Head of caudate nucleus (tissue), 42 donors: ENCODE data around the gene HNRNPA0.
A peak's percentile ranks its signal among the peaks of the same experiment; 100 is the strongest.

Source experiments
- DNase-seq, 42 donors: peaks; one replicate each; pipeline versions ENCODE4 v3.0.0 to v3.0.0-alpha.2; 2020 to 2021; ENCODE audit warnings: mixed read lengths in 7 of 42
- intact Hi-C: fragments of 100-400 bp; cut with DNase I; formaldehyde crosslinking; loops from one replicate; pipeline ENCODE4 v1.15.0; 2022

HNRNPA0 gene

DNA sequence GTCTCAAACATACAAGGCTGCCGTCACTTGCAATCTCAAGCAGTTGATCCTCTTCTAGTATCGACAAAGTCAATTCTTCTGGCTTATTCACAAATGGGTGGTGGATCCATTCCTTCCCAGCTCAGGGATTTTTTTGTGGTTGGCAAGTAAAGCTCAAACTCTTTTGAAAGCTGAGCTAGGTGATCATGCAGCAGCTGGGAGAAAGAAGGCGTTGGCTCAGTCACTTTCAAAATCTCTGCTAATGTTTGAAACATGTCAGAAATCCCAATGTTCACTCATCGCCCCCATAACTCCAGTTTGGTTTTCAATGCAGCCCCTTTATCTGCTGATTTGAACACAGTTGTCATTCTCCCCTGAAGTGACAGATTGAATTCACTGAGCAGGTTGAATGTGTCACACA is 4.0 kb upstream of the HNRNPA0 start:
- DNase-seq, result peak in 12 of 42 donors; percentile 23 to 66 (median 37)

DNA sequence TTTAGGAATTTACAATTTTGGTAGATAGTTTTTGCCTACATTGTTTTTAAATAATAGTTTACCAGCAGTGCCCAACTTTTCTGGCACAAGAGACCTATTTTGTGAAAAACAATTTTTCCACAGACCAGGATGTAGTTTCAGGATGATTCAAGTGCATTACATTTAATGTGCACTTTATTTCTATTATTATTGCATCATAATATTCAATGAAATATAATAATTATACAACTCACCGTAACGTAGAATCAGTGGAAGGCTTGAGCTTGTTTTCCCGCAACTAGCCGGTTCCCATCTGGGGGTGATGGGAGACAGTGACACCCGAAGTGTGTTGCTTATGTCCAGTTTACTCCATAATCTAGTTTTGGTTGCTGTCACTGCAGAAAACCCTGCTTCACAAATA is 3.5 kb upstream of the HNRNPA0 start:
- DNase-seq, result no peak
- intact Hi-C loops, result loop anchor here (10.0 kb wide), 1 partner anchor 377 kb away; the partner anchor contains the start of gene NME5

More for the DNA sequence above, 4.0 kb upstream of the HNRNPA0 start:
- intact Hi-C loops, result loop anchor here (10.0 kb wide), 1 partner anchor 377 kb away; the partner anchor contains the start of gene NME5

DNA sequence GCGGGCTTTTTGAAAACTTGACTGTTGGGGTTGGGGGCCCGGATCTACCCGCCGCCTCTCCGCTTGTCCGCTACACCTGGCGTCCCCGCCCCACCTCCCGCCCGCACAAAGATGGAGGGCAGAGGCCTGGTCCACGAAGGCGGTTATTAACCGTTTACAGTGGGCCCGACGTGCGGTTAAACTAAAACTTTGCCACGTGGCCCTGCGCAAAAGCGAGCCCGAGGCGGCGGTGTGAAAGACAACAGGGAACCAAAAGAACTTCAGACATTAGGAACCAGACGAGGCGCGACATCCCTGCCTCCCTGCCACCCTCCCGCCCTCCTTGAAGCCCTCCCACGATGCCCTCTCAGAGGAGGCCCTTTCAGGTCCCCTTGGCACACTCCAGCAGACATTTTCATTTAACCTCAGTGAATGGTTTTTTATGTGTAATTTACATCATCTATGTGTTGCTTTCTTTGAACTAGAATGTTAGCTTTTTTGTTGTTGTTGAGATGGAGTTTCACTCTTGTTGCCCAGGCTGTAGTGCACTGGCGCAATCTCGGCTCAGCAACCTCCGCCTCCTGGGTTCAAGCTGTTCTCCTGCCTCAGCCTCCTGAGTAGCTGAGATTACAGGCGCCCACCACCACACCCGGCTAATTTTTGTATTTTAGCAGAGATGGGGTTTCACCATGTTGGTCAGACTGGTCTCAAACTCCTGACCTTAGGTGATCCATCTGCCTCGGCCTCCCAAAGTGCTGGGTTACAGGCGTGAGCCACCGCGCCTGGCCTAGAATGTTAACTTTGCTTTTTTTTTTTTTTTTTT is 999 bp upstream of the HNRNPA0 start:
- intact Hi-C loops, result loop anchor here (10.0 kb wide), 1 partner anchor 380 kb away; the partner anchor contains the start of gene NME5

DNA sequence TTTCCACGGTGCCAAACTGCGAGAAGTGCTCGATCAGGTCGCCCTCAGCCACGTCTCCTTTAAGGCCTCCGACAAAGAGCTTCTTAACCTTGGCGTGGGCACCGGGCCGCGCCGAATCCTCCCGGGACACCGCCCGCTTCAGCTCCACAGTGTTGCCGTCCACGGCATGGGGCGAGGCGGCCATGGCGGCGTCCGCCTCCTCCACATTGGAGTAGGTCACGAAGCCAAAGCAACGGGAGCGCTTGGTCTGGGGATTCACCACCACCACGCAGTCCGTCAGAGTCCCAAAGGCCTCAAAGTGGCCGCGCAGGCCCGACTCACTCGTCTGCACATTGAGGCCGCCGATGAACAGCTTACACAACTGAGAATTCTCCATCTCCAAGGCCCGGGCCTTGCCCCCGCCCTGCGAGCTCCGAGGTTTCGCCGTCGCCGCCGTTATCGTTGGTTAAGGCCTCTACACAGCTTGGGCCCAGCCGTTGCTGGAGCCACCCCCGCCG is 424 bp downstream of the HNRNPA0 start:
- DNase-seq, result peak in 31 of 42 donors; percentile 14 to 73 (median 52)
- intact Hi-C loops, result loop anchor here (10.0 kb wide), 1 partner anchor 381 kb away; the partner anchor contains the start of gene NME5

More for the DNA sequence above, 999 bp upstream of the HNRNPA0 start:
- no peak for DNase-seq

DNA sequence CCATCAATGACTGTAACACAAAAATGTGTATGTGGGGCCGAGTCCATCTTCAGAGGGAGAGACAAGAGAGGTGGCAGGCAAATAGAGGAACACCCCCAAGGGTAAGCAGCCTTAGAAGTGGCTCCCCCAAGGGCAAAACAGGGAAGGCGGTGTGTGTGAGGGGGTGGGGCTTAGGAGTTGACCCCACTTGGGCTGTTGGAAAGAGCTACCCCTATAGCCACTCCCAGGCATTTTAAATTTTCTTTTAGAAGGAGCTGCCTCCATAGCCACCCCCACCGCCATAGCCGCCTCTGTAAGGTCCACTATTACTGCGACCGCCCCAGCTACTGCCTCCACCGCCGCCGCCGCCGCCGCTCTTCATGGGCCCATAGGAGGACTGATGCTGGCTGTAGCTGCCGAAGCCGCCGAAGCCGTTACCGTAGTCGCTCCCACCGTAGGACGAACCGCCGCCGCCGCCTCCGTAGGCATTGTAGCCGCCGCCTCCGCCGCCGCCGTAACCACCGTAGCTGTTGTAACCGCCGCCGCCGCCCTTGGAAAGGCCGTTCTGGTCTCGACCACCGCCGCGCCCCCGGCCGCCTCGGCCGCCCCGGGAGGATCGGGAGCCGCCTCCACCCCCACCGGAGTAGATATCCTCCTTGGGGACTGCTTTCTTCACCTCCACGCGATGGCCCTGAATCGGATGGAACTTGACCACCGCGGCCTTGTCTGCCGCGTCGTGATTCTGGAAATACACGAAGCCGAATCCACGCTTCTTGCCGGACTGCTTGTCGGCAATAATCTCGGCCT is 1.1 kb downstream of the HNRNPA0 start:
- intact Hi-C loops, result loop anchor here (10.0 kb wide), 1 partner anchor 382 kb away; the partner anchor contains the start of gene NME5
- DNase-seq, result peak in 34 of 42 donors; percentile 7 to 63 (median 28)

DNA sequence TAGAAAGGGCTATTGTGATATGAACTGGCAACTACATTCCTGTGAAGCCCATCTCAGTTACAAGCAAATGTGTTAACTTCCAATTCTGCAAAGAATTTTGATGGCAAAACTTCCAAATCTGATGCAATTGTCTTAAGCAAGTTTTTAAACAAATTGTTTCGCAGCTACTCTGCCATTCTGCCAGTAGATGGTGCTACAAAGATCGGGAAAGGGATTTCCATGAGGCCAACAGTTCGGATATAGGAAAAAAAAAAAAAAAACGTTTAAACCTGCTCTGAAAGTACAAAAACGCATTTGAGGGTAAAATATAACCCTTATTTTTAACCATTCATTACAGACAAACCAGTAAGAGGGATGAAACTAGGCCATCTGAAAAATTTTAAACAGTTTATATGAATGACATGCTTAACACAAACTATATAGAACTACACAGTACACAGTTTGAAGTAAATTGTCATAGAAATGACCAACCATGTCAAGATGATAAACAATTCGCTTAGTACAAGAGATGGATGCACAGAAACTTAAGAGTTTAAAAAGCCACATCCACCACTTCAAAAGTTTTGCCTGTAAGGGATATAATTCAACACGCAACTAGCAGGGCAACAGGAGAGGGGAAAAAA is 2.2 kb downstream of the HNRNPA0 start:
- intact Hi-C loops, result loop anchor here (10.0 kb wide), 1 partner anchor 383 kb away; the partner anchor contains the start of gene NME5

DNA sequence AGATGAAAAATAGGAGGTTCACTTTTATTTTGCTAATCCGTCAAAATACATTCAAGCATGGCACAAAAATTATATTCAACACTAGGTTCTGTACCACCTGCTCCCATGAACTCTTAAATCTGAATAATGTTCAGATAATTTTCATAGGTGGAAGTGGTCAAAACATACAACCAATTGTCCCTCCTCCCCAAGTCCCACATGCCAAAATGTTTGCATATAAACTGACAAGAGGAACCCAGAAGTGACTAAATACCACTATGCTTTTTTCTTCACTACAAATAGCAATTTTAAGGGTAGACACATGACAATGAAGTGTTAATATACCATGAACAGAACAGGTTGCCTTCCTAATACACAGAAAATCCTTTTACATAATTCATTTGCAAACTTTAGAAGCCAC is 3.7 kb downstream of the HNRNPA0 start:
- DNase-seq, result no peak
- intact Hi-C loops, result loop anchor here (10.0 kb wide), 1 partner anchor 384 kb away; the partner anchor contains the start of gene NME5

More for the DNA sequence above, 2.2 kb downstream of the HNRNPA0 start:
- peak in 21 of 42 donors; percentile 6 to 74 (median 40) for DNase-seq

DNA sequence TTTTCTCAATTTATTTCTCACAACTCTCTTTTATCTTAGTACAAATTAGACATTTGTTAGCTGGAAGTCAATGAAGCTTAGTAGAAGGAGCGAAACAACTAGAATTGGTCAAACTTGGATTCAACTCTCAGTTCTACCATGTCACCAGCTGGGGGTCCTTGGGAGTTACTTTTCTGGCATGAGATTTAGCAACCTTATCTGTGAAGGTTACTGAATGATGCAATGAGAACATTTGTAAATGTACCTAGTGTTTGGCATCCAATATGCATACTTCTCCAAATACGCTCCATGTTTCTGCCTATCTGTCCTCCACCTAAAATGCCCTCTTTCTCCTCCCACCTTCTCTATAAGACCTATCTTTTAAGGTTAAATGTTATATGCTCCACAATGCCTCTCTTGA is 6.3 kb downstream of the HNRNPA0 start:
- intact Hi-C loops, result no loop called here
- no peak for DNase-seq

DNA sequence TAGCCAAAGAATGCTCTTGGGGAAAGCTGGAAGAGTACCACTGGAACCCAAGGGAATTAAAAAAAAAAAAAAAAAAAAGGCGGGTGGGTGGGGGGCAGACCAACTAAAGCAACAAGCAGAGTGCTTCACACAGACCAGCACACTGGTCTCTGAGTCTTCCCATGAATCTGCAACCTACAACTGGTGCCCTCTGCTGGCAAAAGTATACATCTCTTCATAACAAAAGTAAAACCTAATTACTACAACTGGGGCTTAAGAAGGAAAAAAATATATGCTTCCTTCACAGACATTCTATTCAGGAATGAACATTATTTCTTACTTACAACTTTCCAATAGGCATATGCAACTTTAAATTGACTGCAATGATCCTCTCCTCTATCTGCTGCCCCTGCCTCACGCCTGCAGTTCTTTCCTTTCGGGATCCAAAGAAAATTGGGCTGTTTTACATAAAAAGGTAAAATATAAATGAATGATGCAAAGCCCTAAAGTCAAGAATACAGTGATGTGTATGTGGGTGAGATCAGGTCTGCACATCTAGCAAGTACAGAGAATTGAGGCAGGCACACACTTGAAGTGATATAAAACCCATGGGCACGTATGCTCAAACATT is 11.0 kb downstream of the HNRNPA0 start:
- peak in 35 of 42 donors; percentile 30 to 83 (median 56) for DNase-seq
- intact Hi-C loops, result loop anchor here (5.0 kb wide), 1 partner anchor 116 kb away; no protein-coding TSS in a partner anchor

DNA sequence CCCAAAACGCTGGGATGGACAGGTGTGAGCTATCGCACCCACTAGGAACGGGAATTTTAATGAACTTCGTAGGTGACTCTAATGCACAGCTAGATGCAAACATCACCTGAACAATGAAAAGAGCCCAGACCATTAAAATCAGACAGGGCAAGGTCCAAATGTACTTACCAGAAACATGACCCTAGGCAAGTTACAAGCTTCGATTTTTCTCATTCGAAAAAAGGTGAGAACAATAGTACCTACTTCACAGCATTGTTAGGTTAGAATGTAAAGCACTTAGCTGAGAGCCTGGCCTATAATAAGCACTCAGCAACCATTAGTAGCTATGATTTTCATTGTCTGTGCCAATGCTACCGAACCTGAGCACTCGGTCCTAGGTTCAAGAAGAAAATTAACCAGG is 12.4 kb downstream of the HNRNPA0 start:
- intact Hi-C loops, result loop anchor here (5.0 kb wide), 1 partner anchor 114 kb away; no protein-coding TSS in a partner anchor

DNA sequence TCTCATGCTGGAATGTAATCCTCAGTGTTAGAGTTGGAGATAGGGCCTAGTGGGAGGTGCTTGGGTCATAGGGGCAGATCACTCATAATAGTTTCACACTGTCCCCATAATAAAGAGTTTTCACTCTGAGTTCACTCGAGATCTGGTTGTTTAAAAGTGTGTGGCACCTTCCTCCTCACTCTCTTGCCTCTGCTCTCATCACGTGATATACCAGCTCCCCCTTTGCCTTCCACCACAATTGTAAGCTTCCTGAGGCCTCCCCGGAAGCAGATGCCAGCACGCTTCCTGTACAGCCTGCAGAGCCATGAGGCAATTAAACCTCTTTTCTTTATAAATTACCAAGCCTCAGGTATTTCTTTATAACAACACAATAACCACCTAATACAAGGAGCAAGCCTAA is 14.4 kb downstream of the HNRNPA0 start:
- intact Hi-C loops, result loop anchor here (5.0 kb wide), 1 partner anchor 112 kb away; no protein-coding TSS in a partner anchor
- no peak for DNase-seq

More for the DNA sequence above, 12.4 kb downstream of the HNRNPA0 start:
- DNase-seq, result no peak

DNA sequence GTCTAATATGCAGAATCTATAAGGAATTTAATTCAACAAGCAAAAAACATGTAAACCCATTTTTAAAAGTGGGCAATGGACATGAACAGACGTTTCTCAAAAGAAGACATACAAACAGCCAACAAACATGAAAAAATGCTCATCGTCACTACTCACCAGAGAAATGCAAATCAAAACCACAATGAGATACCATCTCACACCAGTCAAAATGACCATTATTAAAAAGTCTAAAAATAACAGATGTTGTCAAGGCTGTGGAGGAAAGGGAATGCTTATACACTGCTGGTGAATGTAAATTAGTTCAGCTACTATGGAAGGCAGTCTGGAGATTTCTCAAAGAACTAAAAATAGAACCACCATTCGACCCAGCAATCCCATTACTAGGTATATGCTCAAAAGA is 15.2 kb downstream of the HNRNPA0 start:
- intact Hi-C loops, result no loop called here
- DNase-seq, result no peak

DNA sequence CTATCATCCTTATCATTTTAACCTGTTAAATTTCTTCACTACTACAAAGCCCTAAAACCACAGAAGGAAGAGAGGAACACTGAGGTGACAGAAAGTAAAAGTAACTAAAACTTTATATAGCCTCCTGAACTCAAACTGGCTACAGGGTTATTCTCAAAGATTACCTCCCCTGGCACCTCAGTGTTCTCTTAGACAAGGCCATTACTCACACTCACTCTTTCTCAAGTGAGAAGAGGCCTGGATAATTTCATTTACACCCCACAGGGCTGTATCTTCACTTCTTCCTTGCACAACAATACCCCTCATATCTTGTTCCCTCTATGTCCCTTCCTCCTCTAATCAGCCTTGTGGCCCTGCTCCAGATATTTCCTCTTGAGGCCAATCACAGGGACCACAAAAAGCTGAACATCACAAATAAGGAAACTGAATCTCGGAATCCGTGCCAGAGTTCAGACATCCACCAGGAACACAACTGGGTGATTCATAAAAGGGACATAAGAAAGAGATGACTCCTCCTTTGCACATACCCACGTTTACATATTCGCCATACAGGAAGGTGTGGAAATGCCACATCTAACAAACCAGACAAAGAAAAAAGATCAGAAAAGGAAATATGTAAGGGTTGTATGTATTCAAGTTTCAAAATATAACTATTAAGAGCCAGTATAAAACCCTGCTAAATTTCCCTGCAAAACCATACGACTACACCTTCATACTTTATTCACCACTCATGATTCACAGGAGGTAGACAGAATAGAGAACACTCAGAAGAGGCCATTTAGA is 16.6 kb downstream of the HNRNPA0 start:
- DNase-seq, result no peak
- intact Hi-C loops, result no loop called here

DNA sequence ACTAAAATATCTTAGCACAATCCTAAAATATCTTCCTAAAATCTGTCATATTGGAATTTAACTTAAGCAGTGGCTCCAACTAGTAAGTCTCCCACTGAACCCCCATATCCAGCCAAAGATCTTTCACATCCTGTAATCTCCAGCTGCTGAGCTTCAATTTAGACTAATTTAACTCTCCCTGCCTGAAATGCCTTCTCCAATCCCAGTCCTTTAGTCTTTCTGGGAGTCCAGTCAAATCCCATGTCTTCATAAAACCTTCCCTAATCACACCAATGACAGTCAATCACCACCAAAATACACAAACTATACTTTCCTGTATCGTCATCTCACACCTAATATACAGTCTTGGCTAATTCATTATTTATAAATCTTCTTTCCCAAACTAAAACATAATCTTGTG is 17.7 kb downstream of the HNRNPA0 start:
- DNase-seq, result no peak

DNA sequence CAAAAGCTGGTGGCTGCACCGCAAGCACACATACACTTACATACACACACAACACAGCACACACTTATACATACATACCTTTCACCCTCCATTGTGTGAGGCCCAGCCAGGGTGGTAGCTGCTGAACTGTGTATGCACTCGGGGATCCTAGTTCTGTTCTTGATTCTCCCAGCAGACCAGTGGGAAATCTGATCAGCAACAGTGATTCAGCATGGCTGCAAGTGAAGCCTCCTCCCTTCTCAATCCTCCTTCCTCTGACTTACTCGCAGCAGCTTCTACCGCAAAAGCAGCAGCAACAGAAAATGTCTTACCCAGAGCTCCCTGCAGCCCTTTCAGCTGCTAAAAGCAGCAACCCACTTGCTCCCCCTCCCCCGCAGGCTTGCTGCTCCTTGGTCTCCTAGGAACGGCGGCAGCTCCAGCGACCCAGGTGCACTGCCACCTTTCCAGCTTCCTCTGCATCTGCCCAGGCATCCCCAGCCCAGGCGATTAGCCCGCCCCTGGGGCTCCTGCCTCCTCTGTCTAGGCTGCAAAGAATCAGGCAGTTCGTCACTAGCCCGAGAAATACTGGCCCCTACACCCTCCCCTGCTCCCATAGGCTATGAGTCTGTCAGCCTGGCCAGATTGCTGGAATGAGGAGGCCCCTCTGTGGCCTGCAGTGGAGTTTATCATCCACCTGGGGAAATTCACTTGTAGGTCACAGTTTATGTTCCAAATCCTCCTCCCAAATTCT is 18.4 kb downstream of the HNRNPA0 start, which contains the start of gene KLHL3:
TSS of gene KLHL3 (minus strand) at position 535 of the 730 bp plus-strand sequence. CDS start at position 92, 443 bp downstream.
- peak; percentile 41 to 93 (median 76) for DNase-seq
- intact Hi-C loops, result no loop called here

More for the DNA sequence above, 17.7 kb downstream of the HNRNPA0 start:
- intact Hi-C loops, result no loop called here

DNA sequence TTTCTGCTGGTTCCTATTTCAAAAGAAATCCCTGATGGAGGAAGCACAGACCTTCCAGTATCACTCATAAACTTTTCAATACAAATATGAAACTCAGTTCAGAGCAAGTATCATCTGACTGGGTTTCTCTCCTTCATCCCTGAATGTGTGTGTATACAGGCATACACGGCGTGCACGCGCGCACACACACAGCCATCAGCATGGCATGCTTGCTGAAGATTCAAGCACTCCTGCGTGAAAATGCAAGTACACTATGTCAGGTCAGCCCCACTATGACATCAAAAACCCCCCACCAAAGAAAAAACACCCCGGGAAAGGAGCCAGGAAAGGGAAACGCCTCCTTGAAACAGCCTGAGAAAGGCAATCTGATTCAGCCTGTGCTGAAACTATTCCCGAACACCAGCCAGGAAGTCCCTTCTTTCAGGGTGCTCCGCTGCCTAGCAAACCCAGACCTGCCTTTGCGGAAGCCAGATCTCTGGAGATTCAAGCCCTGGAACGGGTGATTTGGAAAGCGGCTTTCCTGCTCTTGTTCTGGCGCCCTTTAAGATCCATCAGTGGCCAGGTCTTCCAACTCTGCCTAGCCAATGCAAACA is 19.1 kb downstream of the HNRNPA0 start:
- peak in 37 of 42 donors; percentile 13 to 67 (median 40) for DNase-seq
- intact Hi-C loops, result no loop called here
